GM18517 (cell line): Measurements from ENCODE around the gene STAG3.

Source experiments
- ATAC-seq: cut with Tn5 transposase; IDR thresholded peaks from one replicate; pipeline ENCODE4 v1.9.1; 2021; ENCODE audit warnings: mild to moderate bottlenecking, moderate library complexity; ENCODE audit not compliant: unreplicated experiment

STAG3 gene

GRCh38 chr7:100154651-100155491, 22.8 kb upstream of the STAG3 start:
- ATAC-seq, result no peak

- no peak for ATAC-seq
These were observed 22.0 kb upstream of the STAG3 start for GRCh38 chr7:100155553-100156317.

- ATAC-seq, result no peak
These were observed 21.2 kb upstream of the STAG3 start for GRCh38 chr7:100156331-100157068.

- ATAC-seq, result no peak
These were observed 20.7 kb upstream of the STAG3 start for GRCh38 chr7:100157069-100157333.

GRCh38 chr7:100157334-100158228, 20.1 kb upstream of the STAG3 start:
- ATAC-seq, result no peak

DNA sequence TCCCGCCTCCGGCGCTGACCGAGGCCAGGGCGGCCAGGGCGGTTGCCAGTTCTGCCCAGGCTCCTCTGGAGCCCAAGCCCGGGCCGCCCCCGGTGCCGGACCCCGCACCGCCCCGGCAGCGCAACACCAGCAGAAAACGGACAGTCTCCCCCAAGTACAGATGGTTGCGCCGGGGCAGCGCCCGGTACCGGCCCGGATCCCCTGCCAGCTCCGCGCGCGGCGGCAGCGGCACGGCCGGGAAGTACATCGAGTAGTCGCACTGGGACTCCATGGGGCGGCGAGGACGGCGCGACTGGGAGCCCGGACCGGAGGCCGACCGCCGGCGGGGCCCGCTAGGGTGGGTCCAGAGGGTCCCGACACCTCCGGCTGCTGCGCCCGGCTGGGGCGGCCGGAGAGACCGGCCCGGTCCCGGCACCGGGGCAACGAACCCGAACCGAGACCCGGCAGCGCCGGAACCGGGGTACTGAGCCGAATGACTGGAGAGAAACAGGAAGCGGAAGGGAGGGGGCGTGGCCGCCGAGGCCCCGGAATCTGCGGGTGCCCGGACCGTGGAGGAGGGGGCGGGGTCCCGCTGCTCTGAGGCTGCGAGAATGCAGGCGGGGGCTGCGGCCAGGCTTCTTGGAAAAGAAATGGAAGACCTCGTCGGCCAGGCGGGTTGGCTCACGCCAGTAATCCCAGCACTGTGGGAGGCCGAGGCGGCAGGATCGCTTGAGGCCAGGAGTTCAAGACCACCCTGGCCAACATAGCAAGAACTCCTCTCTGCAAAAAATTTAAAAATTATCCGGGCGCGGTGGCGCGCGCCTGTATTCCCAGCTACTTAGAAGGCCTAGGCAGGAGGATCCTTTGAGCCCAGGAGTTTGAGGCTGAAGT, 19.3 kb upstream of the STAG3 start, which contains the start of gene TRAPPC14:
Gene TRAPPC14, minus strand, starts transcription at position 495 of the 870 bp plus-strand sequence. Its CDS starts 224 bp downstream, at position 271.
- ATAC-seq, result peak; percentile 70

DNA sequence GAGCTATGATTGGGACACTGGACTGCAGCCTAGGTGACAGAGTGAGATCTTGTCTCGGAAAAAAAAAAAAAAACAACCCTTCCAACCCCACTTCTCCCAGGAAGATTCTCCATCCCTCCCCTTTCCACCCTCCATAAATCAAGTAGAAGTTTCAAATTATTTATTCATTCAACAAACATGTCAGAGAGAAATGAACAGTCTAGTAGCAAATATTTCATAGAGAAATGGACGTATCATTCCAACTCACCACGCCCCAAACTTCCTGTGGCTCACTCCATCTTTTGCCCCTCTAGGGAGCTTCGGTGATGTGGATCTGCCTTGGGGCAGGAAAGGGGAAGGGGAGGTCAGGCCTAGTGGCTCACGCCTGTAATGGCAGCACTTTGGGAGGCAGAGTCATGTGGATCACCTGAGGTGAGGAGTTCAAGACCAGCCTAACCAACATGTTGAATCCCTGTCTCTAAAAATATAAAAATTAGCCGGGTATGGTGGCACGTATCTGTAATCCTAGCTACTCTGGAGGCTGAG, 18.6 kb upstream of the STAG3 start:
- ATAC-seq, result no peak

GRCh38 chr7:100160067-100160466, 17.7 kb upstream of the STAG3 start:
- no peak for ATAC-seq

DNA sequence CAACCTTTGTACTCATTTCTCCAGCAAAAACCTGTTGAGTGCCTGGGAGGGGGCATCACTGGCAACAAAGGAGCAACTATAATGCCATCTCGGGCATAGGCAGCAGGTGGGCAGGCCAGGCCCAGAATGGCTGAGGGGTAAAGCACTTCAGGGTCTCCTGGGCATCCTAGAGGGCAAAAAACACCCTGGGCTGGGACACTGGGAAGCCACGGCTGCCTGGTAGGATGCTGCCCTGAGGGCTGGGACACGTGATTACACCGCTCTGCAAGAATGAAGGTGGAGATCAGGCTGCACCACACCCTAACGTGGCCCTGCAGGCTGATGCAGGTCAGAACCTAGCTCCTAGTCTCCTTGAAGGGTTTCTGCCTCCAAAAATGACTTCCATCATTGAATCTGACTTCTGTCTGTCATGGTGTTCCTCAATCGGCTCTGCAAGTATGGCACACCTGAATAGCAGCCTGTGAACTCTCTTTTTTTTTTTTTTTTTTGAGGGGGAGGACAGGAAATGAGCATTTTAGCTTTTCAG, 14.6 kb upstream of the STAG3 start:
- ATAC-seq, result no peak

- no peak for ATAC-seq
These were observed 13.8 kb upstream of the STAG3 start for GRCh38 chr7:100163871-100164270.

- no peak for ATAC-seq
These were observed 11.3 kb upstream of the STAG3 start for GRCh38 chr7:100166317-100166940.

DNA sequence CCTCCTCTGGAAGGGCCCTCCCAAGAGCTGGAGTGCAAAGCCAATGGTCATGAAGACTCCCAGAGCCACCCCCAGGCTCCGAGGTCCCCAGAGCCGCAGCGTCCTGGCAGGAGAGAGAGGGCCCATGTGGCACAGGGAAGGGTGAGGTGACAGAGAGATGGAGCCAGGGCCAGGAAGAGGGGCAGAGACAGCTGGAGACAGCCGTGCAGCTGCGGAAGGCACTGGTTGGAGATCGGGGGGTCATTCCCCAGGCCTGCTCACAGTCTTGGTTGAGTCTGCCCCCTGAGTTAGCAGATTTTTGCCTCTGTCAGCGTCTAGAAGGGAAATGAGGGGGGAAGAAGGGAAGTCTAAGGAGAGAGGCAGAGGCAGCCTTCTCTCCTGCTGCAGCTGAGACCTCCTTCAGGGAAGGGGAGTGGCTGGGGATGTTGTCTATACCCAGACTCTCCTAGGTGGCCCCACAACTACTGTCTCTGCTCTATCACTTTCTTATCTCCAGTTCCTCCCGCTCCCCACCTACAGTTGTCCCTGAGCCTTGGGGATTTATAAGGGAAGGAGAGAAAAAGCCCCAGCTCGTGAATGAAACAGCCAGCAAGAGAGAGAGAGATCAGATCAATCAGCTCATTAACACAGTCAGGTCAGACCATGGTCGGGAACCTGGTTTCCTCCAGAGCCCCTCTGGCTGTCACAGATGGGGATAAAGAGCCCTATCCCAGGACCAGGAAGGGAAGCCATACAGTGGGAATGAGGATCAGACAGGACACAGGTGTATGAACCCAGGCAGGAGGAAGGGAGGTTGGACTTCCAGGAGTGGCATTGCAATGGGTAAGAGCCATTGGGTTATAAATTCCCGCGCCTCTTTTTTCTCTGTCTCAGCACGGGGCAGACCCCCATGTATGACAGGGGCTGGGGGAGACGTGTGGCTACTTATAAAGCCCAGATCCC, 10.5 kb upstream of the STAG3 start:
- no peak for ATAC-seq

DNA sequence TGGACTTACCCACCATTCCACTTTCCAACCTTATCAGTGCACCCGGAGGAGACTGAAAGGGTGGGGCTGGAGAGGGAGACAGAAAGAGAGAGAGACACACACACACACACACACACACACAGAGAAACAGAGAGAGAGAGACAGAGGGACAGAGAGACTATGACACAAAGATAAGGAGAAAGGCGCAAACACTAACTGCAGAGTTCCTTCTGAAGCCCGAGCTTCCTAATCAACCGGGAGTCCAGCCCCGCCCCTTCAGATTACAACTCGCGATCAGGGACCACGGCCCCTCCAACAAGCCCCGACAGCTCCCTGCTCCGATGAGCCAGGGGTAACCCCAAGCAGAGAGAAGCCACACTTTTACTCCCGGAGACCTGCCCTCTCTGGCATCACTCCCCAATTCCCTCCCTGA, 9.8 kb upstream of the STAG3 start:
- no peak for ATAC-seq

- no peak for ATAC-seq
These were observed 8.4 kb upstream of the STAG3 start for GRCh38 chr7:100169147-100169850.

DNA sequence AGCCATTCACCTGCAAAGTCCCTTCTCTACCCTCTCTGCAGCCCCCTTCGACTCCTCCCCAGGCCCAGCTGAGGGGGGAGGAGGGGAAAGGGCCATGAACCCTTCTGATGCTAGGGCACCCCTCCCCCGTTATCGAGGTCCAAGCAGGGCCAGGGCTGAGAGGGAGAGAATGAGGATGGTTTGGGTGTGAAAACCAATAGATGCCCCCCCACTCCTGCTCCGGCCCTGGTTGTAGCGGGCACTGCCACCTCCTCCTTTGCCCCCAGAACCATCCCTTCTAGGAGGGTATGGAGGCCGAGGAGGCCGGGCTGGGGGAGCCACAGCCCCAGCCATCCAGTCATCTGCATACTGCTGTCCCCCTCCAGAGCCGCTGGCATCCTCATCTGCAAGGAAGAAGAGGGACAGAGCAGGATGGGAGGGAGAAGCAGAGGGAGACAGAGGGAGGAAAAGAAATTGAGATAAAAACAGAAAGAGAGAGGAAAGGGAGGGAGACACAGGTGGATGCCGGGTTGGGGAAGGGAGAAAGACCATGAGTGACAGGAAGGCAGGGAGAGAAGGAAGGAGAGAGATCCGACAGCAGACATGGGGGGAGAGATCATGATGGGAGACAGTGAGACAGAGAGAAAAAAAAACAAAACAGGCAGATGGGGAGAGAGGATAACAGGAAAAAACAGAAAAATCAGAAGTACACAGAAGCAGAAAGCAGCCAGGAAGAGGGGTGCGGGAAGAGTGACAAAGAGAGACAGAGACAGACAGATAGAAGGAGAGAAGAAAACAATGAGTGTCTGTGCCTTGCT, 7.4 kb upstream of the STAG3 start:
- no peak for ATAC-seq

GRCh38 chr7:100171087-100171681, 6.5 kb upstream of the STAG3 start:
- no peak for ATAC-seq
